HG02571 (cell line): ENCODE results near the gene PURA.
"Not testable (repeated sequence)": the region's sequence is repeated elsewhere in the genome, so short reads cannot be mapped to it uniquely, and the experiment has no call there.

Experiments used
- ATAC-seq: cut with Tn5 transposase; IDR thresholded peaks from one replicate; pipeline ENCODE4 v1.9.1; 2021; ENCODE audit warnings: mild to moderate bottlenecking, moderate library complexity; ENCODE audit not compliant: unreplicated experiment

PURA gene

GRCh38 chr5:140134277-140134935, 20.5 kb downstream of the PURA start:
- ATAC-seq = no peak

- no peak for ATAC-seq
Measured at GRCh38 chr5:140135127-140135526, 21.2 kb downstream of the PURA start.

GRCh38 chr5:140136624-140137023, 22.7 kb downstream of the PURA start:
- no peak for ATAC-seq

- ATAC-seq = no peak
Measured at GRCh38 chr5:140140435-140140834, 26.5 kb downstream of the PURA start.

- no peak for ATAC-seq
Measured at GRCh38 chr5:140141241-140141640, 27.3 kb downstream of the PURA start.

GRCh38 chr5:140142246-140142645, 28.3 kb downstream of the PURA start:
- no peak for ATAC-seq

GRCh38 chr5:140142856-140143255, 28.9 kb downstream of the PURA start:
- ATAC-seq = no peak

GRCh38 chr5:140143521-140144258, 29.8 kb downstream of the PURA start:
- ATAC-seq = no peak

GRCh38 chr5:140145256-140145655, 31.3 kb downstream of the PURA start:
- ATAC-seq = no peak

- ATAC-seq = no peak
Measured at GRCh38 chr5:140145818-140146522, 32.1 kb downstream of the PURA start.

- ATAC-seq = no peak
Measured at GRCh38 chr5:140146523-140146842, 32.6 kb downstream of the PURA start.

- ATAC-seq = no peak
Measured at GRCh38 chr5:140147460-140147859, 33.6 kb downstream of the PURA start.

GRCh38 chr5:140148508-140148907, 34.6 kb downstream of the PURA start:
- no peak for ATAC-seq

- ATAC-seq = no peak
Measured at GRCh38 chr5:140150201-140150600, 36.3 kb downstream of the PURA start.

- no peak for ATAC-seq
Measured at GRCh38 chr5:140151144-140152021, 37.5 kb downstream of the PURA start.

GRCh38 chr5:140152022-140152999, 38.4 kb downstream of the PURA start:
- ATAC-seq = no peak

- ATAC-seq = no peak
Measured at GRCh38 chr5:140153255-140153654, 39.3 kb downstream of the PURA start.

- ATAC-seq = no peak
Measured at GRCh38 chr5:140153905-140154304, 40.0 kb downstream of the PURA start.

- ATAC-seq = not testable (repeated sequence)
Measured at GRCh38 chr5:140154710-140155381, 40.9 kb downstream of the PURA start.
